Keratinocyte (primary cell): Measurements from ENCODE around the gene DPP8. TPM values are rescaled to one million over a fixed set of nuclear protein-coding genes. Genes with fewer than 3 reads are reported as not detected.

ENCODE experiments used
- DNase-seq: peaks from one replicate; pipeline ENCODE4 v3.0.0-alpha.2; 2011; ENCODE audit warnings: low read depth, missing footprints, low spot score
- FAIRE-seq: peaks from 2 replicates; lab custom pipeline; 2011; peaks lifted over from hg19 to GRCh38; lab: Jason Lieb, UNC
- H2AFZ ChIP-seq: 2 replicates; pipeline ENCODE4 v1.6.0; 2012; ENCODE audit warnings: low read length, control low read depth, inconsistent platforms; ENCODE audit not compliant: control insufficient read depth
- H3K27ac ChIP-seq: 2 replicates; pipeline ENCODE4 v1.5.1; 2011; ENCODE audit warnings: low read length; ENCODE audit not compliant: control insufficient read depth, insufficient read depth
- H3K27me3 ChIP-seq: 3 replicates; pipeline ENCODE4 v1.6.0; 2011; ENCODE audit warnings: low read length; ENCODE audit not compliant: control insufficient read depth, insufficient read depth; ENCODE audit errors: extremely low read depth
- H3K36me3 ChIP-seq, 2 experiments: 2 replicates in 1 of 2; 3 replicates in 1 of 2; pipeline ENCODE4 v1.5.1; 2011; ENCODE audit warnings: low read length in 2 of 2, mild to moderate bottlenecking in 1 of 2; ENCODE audit not compliant: control insufficient read depth in 2 of 2, insufficient read depth in 2 of 2; ENCODE audit errors: extremely low read depth in 1 of 2
- H3K4me1 ChIP-seq: 3 replicates; pipeline ENCODE4 v1.5.1; 2011; ENCODE audit warnings: low read length; ENCODE audit not compliant: control insufficient read depth, insufficient read depth; ENCODE audit errors: extremely low read depth
- H3K4me2 ChIP-seq: 3 replicates; pipeline ENCODE4 v1.6.0; 2011; ENCODE audit warnings: low read depth, low read length; ENCODE audit not compliant: control insufficient read depth, insufficient read depth; ENCODE audit errors: extremely low read depth
- H3K4me3 ChIP-seq, 3 experiments: fragments of 200-600 bp in 1 of 3; sonication (generic) in 1 of 3; 2 replicates in 2 of 3; 3 replicates in 1 of 3; pipeline ENCODE4 v1.5.1; 2011 to 2016; ENCODE audit warnings: low read length in 3 of 3, mild to moderate bottlenecking in 3 of 3, control low read depth in 2 of 3, inconsistent platforms in 1 of 3, low read depth in 1 of 3, mixed read lengths in 1 of 3, mixed run types in 1 of 3, moderate library complexity in 1 of 3; ENCODE audit not compliant: control insufficient read depth in 2 of 3, insufficient read depth in 2 of 3; ENCODE audit errors: extremely low read depth in 1 of 3
- H3K79me2 ChIP-seq: 2 replicates; pipeline ENCODE4 v1.6.0; 2012; ENCODE audit warnings: low read length; ENCODE audit not compliant: control insufficient read depth, insufficient read depth
- H3K9ac ChIP-seq: 3 replicates; pipeline ENCODE4 v1.6.0; 2011; ENCODE audit warnings: low read length; ENCODE audit not compliant: control insufficient read depth, insufficient read depth; ENCODE audit errors: extremely low read depth
- H3K9me1 ChIP-seq: 3 replicates; pipeline ENCODE4 v1.6.0; 2011; ENCODE audit warnings: low read length; ENCODE audit not compliant: control insufficient read depth, insufficient read depth; ENCODE audit errors: extremely low read depth
- H3K9me3 ChIP-seq: 2 replicates; pipeline ENCODE4 v1.5.1; 2012; ENCODE audit warnings: low read depth, low read length; ENCODE audit not compliant: control insufficient read depth
- H4K20me1 ChIP-seq: 3 replicates; pipeline ENCODE4 v1.6.0; 2011; ENCODE audit warnings: low read length; ENCODE audit not compliant: control insufficient read depth, insufficient read depth; ENCODE audit errors: extremely low read depth
- EZH2 ChIP-seq: IDR thresholded peaks from one replicate; pipeline ENCODE4 v1.6.1; 2012; ENCODE audit warnings: inconsistent platforms, mild to moderate bottlenecking, low read length, moderate library complexity
- dilution Hi-C: fragments of 300-500 bp; cut with MboI; formaldehyde crosslinking; loops from one replicate; pipeline ENCODE4 v1.7.0; 2020; ENCODE audit warnings: low sequenced_read_pairs; ENCODE audit not compliant: extremely low pct_ligation_motif_present
- polyA minus RNA-seq, 3 experiments: library from RNA; depleted of rRNA, polyadenylated mRNA; stranded (reverse); fragments of >200 nt; gene quantifications; 1 replicate in 1 of 3; 2 replicates in 1 of 3; 3 replicates in 1 of 3; pipeline ENCODE4 v1.2.3, GENCODE V29; 2011
- polyA plus RNA-seq, 5 experiments: library from polyadenylated mRNA; depleted of rRNA in 3 of 5; stranded (reverse) in 3 of 5; stranded (forward) in 1 of 5; unstranded in 1 of 5; fragments of >200 nt; gene quantifications; 1 replicate in 1 of 5; 2 replicates in 3 of 5; 3 replicates in 1 of 5; pipeline versions ENCODE4 v1.2.1 to v1.2.3, GENCODE V29; 2011 to 2012; ENCODE audit warnings: missing spikeins in 2 of 5, low read depth in 1 of 5, low replicate concordance in 1 of 5
- TF ChIP-seq, protein P1 (sequence below), 3 experiments: IDR thresholded peaks in 1 of 3; conservative IDR thresholded peaks in 1 of 3; optimal IDR thresholded peaks in 1 of 3; 2 replicates in 2 of 3; 3 replicates in 1 of 3; pipeline versions ENCODE3 to v1.5.1; 2011; ENCODE audit warnings: low read length in 3 of 3, mild to moderate bottlenecking in 3 of 3, moderate library complexity in 2 of 3, control low read depth in 1 of 3, inconsistent platforms in 1 of 3; ENCODE audit not compliant: insufficient read depth in 2 of 3; ENCODE audit errors: extremely low read depth in 1 of 3

Gene DPP8
- polyA plus RNA-seq (17.1 to 21.6 TPM (median 20.2 TPM) in 3 replicates), polyA minus RNA-seq (18.2 to 42.5 TPM (median 26.8 TPM) in 3 replicates)
- 5.8 TPM for polyA plus RNA-seq (2011; ENCODE audit: low read depth)
- 10.6 and 19.6 TPM in 2 replicates for polyA plus RNA-seq (2011; cell fraction: cytosol; rRNA removed)
- polyA plus RNA-seq (2011; cell fraction: nucleus; rRNA removed): 20.9 and 25.4 TPM in 2 replicates
- 13.2 and 17.7 TPM in 2 replicates for polyA plus RNA-seq (2012; ENCODE audit: low replicate concordance)
- 28.8 TPM for polyA minus RNA-seq (2011; cell fraction: cytosol; rRNA and poly(A)+ RNA removed)
- 34.2 and 59.6 TPM in 2 replicates for polyA minus RNA-seq (2011; cell fraction: nucleus; rRNA and poly(A)+ RNA removed)

DNA sequence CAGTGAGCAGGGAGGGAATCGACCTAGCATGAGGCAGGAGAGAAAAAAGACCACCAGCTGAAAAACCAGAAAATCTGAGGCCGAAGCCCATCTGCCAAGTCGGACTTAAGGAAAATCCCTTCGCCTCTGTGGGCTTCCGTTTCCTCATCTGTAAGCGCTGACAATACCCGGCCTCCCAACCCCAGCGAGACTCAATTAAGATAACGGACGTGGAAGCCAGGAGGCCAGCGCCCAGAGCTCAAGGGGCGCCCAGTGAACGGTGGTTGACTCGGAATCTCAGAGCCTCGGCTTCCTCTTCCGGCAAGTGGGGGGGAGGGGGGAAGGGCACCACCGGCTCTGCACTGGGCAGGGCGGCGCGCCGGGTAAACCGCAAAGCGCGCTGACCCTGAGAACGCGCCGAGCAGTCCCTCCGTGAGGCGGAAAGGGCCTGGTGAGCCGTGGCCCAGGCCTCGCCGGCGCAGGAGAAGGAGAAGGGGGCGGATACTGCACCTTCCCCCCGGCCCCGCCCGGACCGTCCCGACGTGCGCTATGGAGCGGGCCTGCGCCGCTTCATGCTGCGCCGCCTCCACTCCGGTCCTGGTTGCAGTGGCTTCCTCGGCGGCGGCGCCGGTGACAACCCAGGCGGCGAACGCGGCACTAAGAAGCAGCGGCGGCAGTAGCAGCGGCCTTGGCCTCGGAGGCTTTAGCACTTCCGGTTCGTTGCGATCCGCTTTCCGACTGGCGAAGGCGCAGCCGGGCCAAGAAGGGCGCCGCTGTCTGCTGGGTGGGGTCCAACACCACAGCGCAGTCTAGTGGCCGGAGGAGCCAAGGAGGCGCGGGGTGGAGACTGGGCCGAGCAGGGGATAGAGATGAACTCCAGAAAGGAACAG, at the start of gene DPP8:
Gene DPP8 (minus strand): TSS at position 693 of the 869 bp plus-strand sequence. CDS start 5,136 bp downstream, outside the sequence.
- H3K4me1 ChIP-seq: peaks cover 8% of the 10 kb centered on the region
- H3K36me3 ChIP-seq: peaks cover 0 to 3% of the 10 kb centered on the region in 2 experiments
- H3K9me1 ChIP-seq: no peaks in the 10 kb centered on the region
- peak within 1 kb of the TSS; percentile 90 for H3K27ac ChIP-seq
- peaks cover 33% of the 10 kb centered on the region for H3K79me2 ChIP-seq
- H3K27me3 ChIP-seq: no peaks in the 10 kb centered on the region
- H2AFZ ChIP-seq: peak within 1 kb of the TSS; percentile 94
- peak within 1 kb of the TSS; percentile 99 for H3K4me2 ChIP-seq
- H3K9ac ChIP-seq: peak within 1 kb of the TSS; percentile 94
- peak; percentile 73 for DNase-seq
- peak; percentile 59 for FAIRE-seq
- dilution Hi-C loops: no loop called here
- H3K9me3 ChIP-seq: no peaks in the 10 kb centered on the region
- no peak for TF ChIP-seq EZH2
- TF ChIP-seq, protein P1, sequence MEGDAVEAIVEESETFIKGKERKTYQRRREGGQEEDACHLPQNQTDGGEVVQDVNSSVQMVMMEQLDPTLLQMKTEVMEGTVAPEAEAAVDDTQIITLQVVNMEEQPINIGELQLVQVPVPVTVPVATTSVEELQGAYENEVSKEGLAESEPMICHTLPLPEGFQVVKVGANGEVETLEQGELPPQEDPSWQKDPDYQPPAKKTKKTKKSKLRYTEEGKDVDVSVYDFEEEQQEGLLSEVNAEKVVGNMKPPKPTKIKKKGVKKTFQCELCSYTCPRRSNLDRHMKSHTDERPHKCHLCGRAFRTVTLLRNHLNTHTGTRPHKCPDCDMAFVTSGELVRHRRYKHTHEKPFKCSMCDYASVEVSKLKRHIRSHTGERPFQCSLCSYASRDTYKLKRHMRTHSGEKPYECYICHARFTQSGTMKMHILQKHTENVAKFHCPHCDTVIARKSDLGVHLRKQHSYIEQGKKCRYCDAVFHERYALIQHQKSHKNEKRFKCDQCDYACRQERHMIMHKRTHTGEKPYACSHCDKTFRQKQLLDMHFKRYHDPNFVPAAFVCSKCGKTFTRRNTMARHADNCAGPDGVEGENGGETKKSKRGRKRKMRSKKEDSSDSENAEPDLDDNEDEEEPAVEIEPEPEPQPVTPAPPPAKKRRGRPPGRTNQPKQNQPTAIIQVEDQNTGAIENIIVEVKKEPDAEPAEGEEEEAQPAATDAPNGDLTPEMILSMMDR (optimal IDR thresholded peaks at IDR 0.05 in 1 of 3, IDR thresholded peaks at IDR 0.05 in 1 of 3, conservative IDR thresholded peaks at IDR 0.05 in 1 of 3; ENCODE audit: extremely low read depth in 1 of 3, insufficient read depth in 2 of 3, low read length in 3 of 3): peak; percentile 95 to 98 (median 97)
- H4K20me1 ChIP-seq: no peaks in the 10 kb centered on the region
- peak within 1 kb of the TSS; percentile 96 to 100 (median 100) for H3K4me3 ChIP-seq

DNA sequence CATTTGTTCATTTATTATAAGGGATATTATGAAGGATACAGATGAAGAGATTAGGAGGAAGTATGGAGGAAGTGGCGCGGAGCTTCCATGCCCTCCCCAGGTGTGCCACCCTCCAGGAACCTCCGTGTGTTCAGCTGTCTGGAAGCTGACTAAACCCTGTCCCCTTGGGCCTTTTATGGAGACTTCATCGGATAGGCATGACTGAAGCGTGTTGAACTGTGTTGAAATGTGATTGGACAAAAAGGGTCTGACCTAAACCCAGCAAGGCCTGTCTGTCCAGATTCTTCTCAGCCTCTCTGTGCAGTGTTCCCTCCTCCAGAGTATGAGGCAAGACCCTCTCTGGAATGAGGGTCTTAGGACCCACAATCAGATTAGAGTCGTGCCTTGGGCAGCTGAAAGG, 44.4 kb upstream of the DPP8 start:
- H3K4me2 ChIP-seq: no peak overlapping the region
- no peak for FAIRE-seq
- peaks cover 9 to 14% of the 10 kb centered on the region in 2 experiments for H3K36me3 ChIP-seq
- no peaks in the 10 kb centered on the region for H3K79me2 ChIP-seq
- no peaks in the 10 kb centered on the region for H3K27me3 ChIP-seq
- H3K27ac ChIP-seq: no peak overlapping the region
- H3K9me3 ChIP-seq: no peaks in the 10 kb centered on the region
- H3K4me3 ChIP-seq: no peak overlapping the region
- no peaks in the 10 kb centered on the region for H4K20me1 ChIP-seq
- H3K4me1 ChIP-seq: no peaks in the 10 kb centered on the region
- DNase-seq: no peak
- no peak overlapping the region for H3K9ac ChIP-seq
- TF ChIP-seq, protein P1 (optimal IDR thresholded peaks at IDR 0.05 in 1 of 3, IDR thresholded peaks at IDR 0.05 in 1 of 3, conservative IDR thresholded peaks at IDR 0.05 in 1 of 3; ENCODE audit: extremely low read depth in 1 of 3, insufficient read depth in 2 of 3, low read length in 3 of 3): no peak
- TF ChIP-seq EZH2: no peak
- dilution Hi-C loops: no loop called here
- H2AFZ ChIP-seq: no peak overlapping the region
- H3K9me1 ChIP-seq: no peaks in the 10 kb centered on the region
